GM23338 (cell line): ENCODE measurements around the gene HMCN2. TPM values are rescaled to one million over a fixed set of nuclear protein-coding genes. Genes with fewer than 3 reads are reported as not detected.

Experiments
- ATAC-seq: fragments of 200-7000 bp; cut with Tn5 transposase; 3 replicates; pipeline ENCODE4 v1.9.1; 2020
- DNase-seq: peaks from one replicate; pipeline ENCODE4 v3.0.0-alpha.2; 2015; ENCODE audit warnings: low spot score
- H2AFZ ChIP-seq: fragments of 200-600 bp; sonication (generic); 2 replicates; pipeline ENCODE4 v1.8.0; 2016; ENCODE audit warnings: antibody characterized with exemption, mild to moderate bottlenecking, moderate library complexity
- H3F3A ChIP-seq: fragments of 200-600 bp; sonication (generic); replicated peaks from 2 replicates; pipeline ENCODE4 v1.8.0; 2017; ENCODE audit warnings: antibody characterized with exemption, mixed run types, low read depth
- H3K27ac ChIP-seq: fragments of 200-600 bp; sonication (generic); 2 replicates; pipeline ENCODE4 v1.6.1; 2016; ENCODE audit warnings: low read depth
- H3K27me3 ChIP-seq: fragments of 200-600 bp; sonication (generic); 2 replicates; pipeline ENCODE4 v1.8.0; 2016; ENCODE audit warnings: mild to moderate bottlenecking, mixed run types, moderate library complexity; ENCODE audit not compliant: insufficient read depth
- H3K36me3 ChIP-seq: fragments of 200-600 bp; sonication (generic); 2 replicates; pipeline ENCODE4 v1.8.0; 2016; ENCODE audit warnings: mild to moderate bottlenecking; ENCODE audit not compliant: insufficient read depth
- H3K4me1 ChIP-seq: fragments of 200-600 bp; sonication (generic); 2 replicates; pipeline ENCODE4 v1.8.0; 2016; ENCODE audit warnings: mild to moderate bottlenecking, moderate library complexity; ENCODE audit not compliant: insufficient read depth
- H3K4me2 ChIP-seq: fragments of 200-600 bp; sonication (generic); 2 replicates; pipeline ENCODE4 v1.7.1; 2017; ENCODE audit warnings: mixed run types
- H3K4me3 ChIP-seq: fragments of 200-600 bp; sonication (generic); 2 replicates; pipeline ENCODE4 v1.6.1; 2016; ENCODE audit warnings: mixed run types
- H3K79me2 ChIP-seq: fragments of 200-600 bp; sonication (generic); replicated peaks from 2 replicates; pipeline ENCODE4 v1.8.0; 2017; ENCODE audit warnings: mild to moderate bottlenecking; ENCODE audit not compliant: insufficient read depth
- H3K9me2 ChIP-seq: fragments of 200-600 bp; sonication (generic); 2 replicates; pipeline ENCODE4 v1.8.0; 2017; ENCODE audit not compliant: insufficient read depth
- H4K20me1 ChIP-seq: fragments of 200-600 bp; sonication (generic); replicated peaks from 2 replicates; pipeline ENCODE4 v1.8.0; 2017; ENCODE audit warnings: mild to moderate bottlenecking; ENCODE audit not compliant: insufficient read depth
- H3K27ac Mint-ChIP-seq: 2 replicates; pipeline ENCODE4 v1.8.0; 2020; ENCODE audit warnings: inconsistent platforms, mild to moderate bottlenecking, moderate library complexity, mixed read lengths
- H3K27me3 Mint-ChIP-seq: 3 replicates; pipeline ENCODE4 v1.8.0; 2022; ENCODE audit warnings: low read depth, mild to moderate bottlenecking, moderate library complexity, mixed read lengths, inconsistent platforms; ENCODE audit not compliant: insufficient read depth, poor library complexity
- H3K36me3 Mint-ChIP-seq: 3 replicates; pipeline ENCODE4 v1.8.0; 2021; ENCODE audit warnings: low read depth, mild to moderate bottlenecking, inconsistent platforms, moderate library complexity, mixed read lengths
- H3K4me1 Mint-ChIP-seq: 3 replicates; pipeline ENCODE4 v1.8.0; 2020; ENCODE audit warnings: mild to moderate bottlenecking, inconsistent platforms, mixed read lengths
- H3K4me3 Mint-ChIP-seq: 3 replicates; pipeline ENCODE4 v1.8.0; 2021; ENCODE audit warnings: moderate library complexity, mild to moderate bottlenecking, inconsistent platforms, mixed read lengths
- H3K9me3 Mint-ChIP-seq: 3 replicates; pipeline ENCODE4 v1.8.0; 2020; ENCODE audit warnings: moderate library complexity, mild to moderate bottlenecking, inconsistent platforms, mixed read lengths
- CREB1 ChIP-seq: fragments of 250-450 bp; sonication (Bioruptor Pico); IDR thresholded peaks from 2 replicates; pipeline ENCODE4 v1.5.0; 2020; ENCODE audit warnings: low read depth, mild to moderate bottlenecking, moderate library complexity
- CTCF ChIP-seq, 2 experiments: fragments of 200-600 bp in 1 of 2; sonication (generic) in 1 of 2; conservative IDR thresholded peaks; 2 replicates each; pipeline versions ENCODE4 v1.5.1 to v1.6.1; 2016 to 2017; ENCODE audit warnings: antibody characterized with exemption in 2 of 2, low read depth in 2 of 2, mild to moderate bottlenecking in 2 of 2, moderate library complexity in 1 of 2
- EZH2 ChIP-seq: fragments of 200-600 bp; sonication (generic); IDR thresholded peaks from one replicate; pipeline ENCODE4 v1.8.0; 2017; ENCODE audit warnings: antibody characterized with exemption, mild to moderate bottlenecking, low read depth; ENCODE audit not compliant: unreplicated experiment
- EZH2phosphoT487 ChIP-seq: fragments of 200-600 bp; sonication (generic); IDR thresholded peaks from one replicate; pipeline ENCODE4 v1.8.1; 2018; ENCODE audit warnings: antibody characterized with exemption; ENCODE audit not compliant: unreplicated experiment
- JUNB ChIP-seq: IDR thresholded peaks from one replicate; pipeline ENCODE4 v1.6.1; 2016; ENCODE audit warnings: antibody characterized with exemption; ENCODE audit not compliant: unreplicated experiment
- NANOG ChIP-seq: IDR thresholded peaks from 2 replicates; pipeline ENCODE4 v1.6.1; 2016; ENCODE audit warnings: antibody characterized with exemption, borderline replicate concordance
- POLR2AphosphoS5 ChIP-seq: IDR thresholded peaks from 2 replicates; pipeline ENCODE4 v1.6.1; 2016; ENCODE audit warnings: antibody characterized with exemption, low read depth
- ZNF114 ChIP-seq: fragments of 250-450 bp; sonication (Bioruptor Pico); IDR thresholded peaks from 2 replicates; pipeline ENCODE4 v1.5.0; 2020; ENCODE audit warnings: mild to moderate bottlenecking, moderate library complexity
- ZNF462 ChIP-seq: fragments of 250-450 bp; sonication (Bioruptor Pico); IDR thresholded peaks from 2 replicates; pipeline ENCODE4 v1.5.0; 2020; ENCODE audit warnings: mild to moderate bottlenecking, moderate library complexity
- polyA plus RNA-seq: library from polyadenylated mRNA; unstranded; fragments of >200 nt; fragmentation: Nextera tagmentation; extraction: Ambion mirVana; gene quantifications from 2 replicates; pipeline ENCODE4 v1.2.1, GENCODE V29; 2016
- total RNA-seq: library from RNA; depleted of rRNA; stranded (reverse); fragments of >200 nt; shearing (Covaris generic); gene quantifications from 2 replicates; pipeline ENCODE4 v1.2.3, GENCODE V29; 2014

Gene HMCN2
- total and polyA plus RNA-seq, 2 experiments from 2014 or later: 1.3 to 4.7 TPM

GRCh38 chr9:130428086-130428665, 162.6 kb downstream of the HMCN2 start:
- H3K27me3 Mint-ChIP-seq: peaks cover 16% of the 10 kb centered on the region
- Histone ChIP-seq H3K4me2 (no peak overlapping the region), H3K4me1 (no peaks in the 10 kb centered on the region), H3K79me2 (no peaks in the 10 kb centered on the region), H3K9me2 (no peaks in the 10 kb centered on the region), H2AFZ (no peak overlapping the region), H3K27ac (no peak overlapping the region), H3K36me3 (no peaks in the 10 kb centered on the region), H3F3A (no peaks in the 10 kb centered on the region; the same call in 1 of the 2 replicates), H4K20me1 (no peaks in the 10 kb centered on the region), H3K4me3 (no peak overlapping the region), H3K27me3 (peaks cover 10% of the 10 kb centered on the region)
- no peak for DNase-seq
- H3K36me3 Mint-ChIP-seq: peaks cover 6% of the 10 kb centered on the region; the same call in 1 of the 3 replicates
- H3K4me1 Mint-ChIP-seq: peaks cover 6% of the 10 kb centered on the region
- H3K27ac Mint-ChIP-seq: no peak overlapping the region
- H3K9me3 Mint-ChIP-seq: no peaks in the 10 kb centered on the region
- H3K4me3 Mint-ChIP-seq: no peak overlapping the region
- TF ChIP-seq JUNB (no peak), CREB1 (no peak), ZNF462 (CRISPR knock-in tag) (no peak), CTCF (conservative IDR thresholded peaks at IDR 0.05; ENCODE audit: low read depth in 2 of 2) (no peak), POLR2AphosphoS5 (no peak), EZH2phosphoT487 (no peak), NANOG (no peak), EZH2 (no peak), ZNF114 (CRISPR knock-in tag) (no peak)
- no peak for ATAC-seq
